ENCODE results near the gene SBF2.

SBF2 gene

GRCh38 chr11:9739123-9739900 lies 554.7 kb downstream of the SBF2 start:
- no peak overlapping the region for H3K4me3 ChIP-seq (replicated peaks in 1 of 2; ENCODE audit: low read depth in 2 of 2, low read length in 2 of 2)
- DNase-seq (ENCODE audit: low read depth in 2 of 2), result no peak
- TF ChIP-seq CTCF (IDR thresholded peaks at IDR 0.05; ENCODE audit: low read depth, low read length), result no peak

- TF ChIP-seq CTCF (IDR thresholded peaks at IDR 0.05; ENCODE audit: low read depth, low read length), result no peak
Observed at GRCh38 chr11:9738707-9739106, 555.3 kb downstream of the SBF2 start.

GRCh38 chr11:9738116-9738515 lies 555.9 kb downstream of the SBF2 start:
- H3K4me3 ChIP-seq (replicated peaks in 1 of 2; ENCODE audit: low read depth in 2 of 2, low read length in 2 of 2), result no peak overlapping the region
- no peak for TF ChIP-seq CTCF (IDR thresholded peaks at IDR 0.05; ENCODE audit: low read depth, low read length)
- no peak for DNase-seq (ENCODE audit: low read depth in 2 of 2)

More at GRCh38 chr11:9738707-9739106, 555.3 kb downstream of the SBF2 start:
- no peak overlapping the region for H3K4me3 ChIP-seq (replicated peaks in 1 of 2; ENCODE audit: low read depth in 2 of 2, low read length in 2 of 2)
- no peak for DNase-seq (ENCODE audit: low read depth in 2 of 2)

- TF ChIP-seq CTCF (IDR thresholded peaks at IDR 0.05; ENCODE audit: low read depth, low read length), result no peak
- H3K4me3 ChIP-seq (replicated peaks in 1 of 2; ENCODE audit: low read depth in 2 of 2, low read length in 2 of 2), result no peak overlapping the region
- no peak for DNase-seq (ENCODE audit: low read depth in 2 of 2)
Observed at GRCh38 chr11:9736365-9736764, 557.7 kb downstream of the SBF2 start.

GRCh38 chr11:9735919-9736318 lies 558.1 kb downstream of the SBF2 start:
- no peak for DNase-seq (ENCODE audit: low read depth in 2 of 2)
- TF ChIP-seq CTCF (IDR thresholded peaks at IDR 0.05; ENCODE audit: low read depth, low read length), result no peak
- H3K4me3 ChIP-seq (replicated peaks in 1 of 2; ENCODE audit: low read depth in 2 of 2, low read length in 2 of 2), result no peak overlapping the region

GRCh38 chr11:9735236-9735635 lies 558.8 kb downstream of the SBF2 start:
- DNase-seq (ENCODE audit: low read depth in 2 of 2), result no peak
- H3K4me3 ChIP-seq (replicated peaks in 1 of 2; ENCODE audit: low read depth in 2 of 2, low read length in 2 of 2), result no peak overlapping the region
- no peak for TF ChIP-seq CTCF (IDR thresholded peaks at IDR 0.05; ENCODE audit: low read depth, low read length)

- H3K4me3 ChIP-seq (replicated peaks in 1 of 2; ENCODE audit: low read depth in 2 of 2, low read length in 2 of 2), result no peak overlapping the region
- no peak for DNase-seq (ENCODE audit: low read depth in 2 of 2)
- no peak for TF ChIP-seq CTCF (IDR thresholded peaks at IDR 0.05; ENCODE audit: low read depth, low read length)
Observed at GRCh38 chr11:9733212-9733611, 560.8 kb downstream of the SBF2 start.

Data from cardiac fibroblast (primary cell).